HEK293 (cell line): ENCODE measurements around the gene PROCA1.

ENCODE experiments used
- FEZF1 ChIP-seq: fragments of 450-650 bp; formaldehyde crosslinking; IDR thresholded peaks from 2 replicates; pipeline ENCODE4 v1.5.1; 2016; ENCODE audit warnings: missing biosample characterization, missing genetic modification characterization
- MZF1 ChIP-seq: fragments of 450-650 bp; formaldehyde crosslinking; IDR thresholded peaks from 2 replicates; pipeline ENCODE4 v1.5.1; 2017; ENCODE audit warnings: missing biosample characterization, missing genetic modification characterization, borderline replicate concordance
- REPIN1 ChIP-seq: fragments of 450-650 bp; formaldehyde crosslinking; IDR thresholded peaks from 2 replicates; pipeline ENCODE4 v1.5.1; 2017; ENCODE audit warnings: missing biosample characterization, missing genetic modification characterization, low read depth
- TCF7L2 ChIP-seq: IDR thresholded peaks from 2 replicates; pipeline ENCODE4 v1.6.1; 2011; ENCODE audit warnings: low read depth, mild to moderate bottlenecking, inconsistent platforms, low read length, moderate library complexity, borderline replicate concordance
- ZFHX2 ChIP-seq: fragments of 450-650 bp; formaldehyde crosslinking; conservative IDR thresholded peaks from 2 replicates; pipeline ENCODE4 v1.5.1; 2016; ENCODE audit warnings: missing biosample characterization, missing genetic modification characterization
- ZFP3 ChIP-seq: fragments of 450-650 bp; formaldehyde crosslinking; IDR thresholded peaks from 2 replicates; pipeline ENCODE4 v1.5.1; 2016; ENCODE audit warnings: low read depth, missing biosample characterization, missing genetic modification characterization
- ZFP41 ChIP-seq: fragments of 450-650 bp; formaldehyde crosslinking; IDR thresholded peaks from 2 replicates; pipeline ENCODE4 v1.5.1; 2016; ENCODE audit warnings: missing biosample characterization, missing genetic modification characterization, borderline replicate concordance
- ZFP69B ChIP-seq: fragments of 450-650 bp; formaldehyde crosslinking; IDR thresholded peaks from 2 replicates; pipeline ENCODE4 v1.5.1; 2016; ENCODE audit warnings: missing biosample characterization, missing genetic modification characterization
- ZNF157 ChIP-seq: fragments of 450-650 bp; formaldehyde crosslinking; IDR thresholded peaks from 2 replicates; pipeline ENCODE4 v1.5.1; 2016; ENCODE audit warnings: missing biosample characterization, missing genetic modification characterization
- ZNF24 ChIP-seq: fragments of 450-650 bp; formaldehyde crosslinking; IDR thresholded peaks from 2 replicates; pipeline ENCODE4 v1.5.1; 2016; ENCODE audit warnings: missing biosample characterization, missing genetic modification characterization
- ZNF302 ChIP-seq: fragments of 450-650 bp; formaldehyde crosslinking; IDR thresholded peaks from 2 replicates; pipeline ENCODE4 v1.5.1; 2016; ENCODE audit warnings: missing biosample characterization, missing genetic modification characterization, low read depth
- ZNF501 ChIP-seq: fragments of 450-650 bp; formaldehyde crosslinking; IDR thresholded peaks from 2 replicates; pipeline ENCODE4 v1.5.1; 2016; ENCODE audit warnings: missing biosample characterization, missing genetic modification characterization
- ZNF585B ChIP-seq: fragments of 450-650 bp; formaldehyde crosslinking; IDR thresholded peaks from 2 replicates; pipeline ENCODE4 v1.5.1; 2016; ENCODE audit warnings: missing biosample characterization, missing genetic modification characterization
- ZNF600 ChIP-seq: fragments of 450-650 bp; formaldehyde crosslinking; IDR thresholded peaks from 2 replicates; pipeline ENCODE4 v1.5.1; 2016; ENCODE audit warnings: missing biosample characterization, missing genetic modification characterization
- ZNF621 ChIP-seq: fragments of 450-650 bp; formaldehyde crosslinking; IDR thresholded peaks from 2 replicates; pipeline ENCODE4 v1.5.1; 2017; ENCODE audit warnings: missing biosample characterization, missing genetic modification characterization
- ZNF624 ChIP-seq: fragments of 450-650 bp; formaldehyde crosslinking; IDR thresholded peaks from 2 replicates; pipeline ENCODE4 v1.5.1; 2017; ENCODE audit warnings: missing biosample characterization, missing genetic modification characterization
- ZNF626 ChIP-seq: fragments of 450-650 bp; sonication (Bioruptor Pico); formaldehyde crosslinking; IDR thresholded peaks from 2 replicates; pipeline ENCODE4 v1.5.1; 2018; ENCODE audit warnings: missing biosample characterization, missing genetic modification characterization, inconsistent platforms
- ZNF654 ChIP-seq: fragments of 450-650 bp; formaldehyde crosslinking; IDR thresholded peaks from 2 replicates; pipeline ENCODE4 v1.5.1; 2016; ENCODE audit warnings: low read depth, missing biosample characterization, missing genetic modification characterization
- ZNF776 ChIP-seq: fragments of 450-650 bp; formaldehyde crosslinking; IDR thresholded peaks from 2 replicates; pipeline ENCODE4 v1.5.0; 2017; ENCODE audit warnings: missing biosample characterization, missing genetic modification characterization, borderline replicate concordance
- TF ChIP-seq, protein P1 (sequence below): fragments of 450-650 bp; formaldehyde crosslinking; IDR thresholded peaks from 2 replicates; pipeline ENCODE4 v1.5.1; 2016; ENCODE audit warnings: missing biosample characterization, missing genetic modification characterization
- TF ChIP-seq, protein P2 (sequence below): fragments of 450-650 bp; formaldehyde crosslinking; IDR thresholded peaks from 2 replicates; pipeline ENCODE4 v1.5.1; 2016; ENCODE audit warnings: missing biosample characterization, missing genetic modification characterization
- TF ChIP-seq, protein P3 (sequence below): fragments of 450-650 bp; formaldehyde crosslinking; IDR thresholded peaks from 2 replicates; pipeline ENCODE4 v1.5.1; 2017; ENCODE audit warnings: missing biosample characterization, missing genetic modification characterization
- TF ChIP-seq, protein P4 (sequence below): IDR thresholded peaks from 2 replicates; pipeline ENCODE4 v1.6.1; 2011; ENCODE audit warnings: mild to moderate bottlenecking, low read depth, low read length, borderline replicate concordance
- TF ChIP-seq, protein P5 (sequence below): fragments of 450-650 bp; formaldehyde crosslinking; IDR thresholded peaks from 2 replicates; pipeline ENCODE4 v1.5.1; 2017; ENCODE audit warnings: missing biosample characterization, missing genetic modification characterization
- TF ChIP-seq, protein P6 (sequence below): fragments of 450-650 bp; formaldehyde crosslinking; IDR thresholded peaks from 2 replicates; pipeline ENCODE4 v1.5.1; 2016; ENCODE audit warnings: missing biosample characterization, missing genetic modification characterization

The PROCA1 gene

DNA sequence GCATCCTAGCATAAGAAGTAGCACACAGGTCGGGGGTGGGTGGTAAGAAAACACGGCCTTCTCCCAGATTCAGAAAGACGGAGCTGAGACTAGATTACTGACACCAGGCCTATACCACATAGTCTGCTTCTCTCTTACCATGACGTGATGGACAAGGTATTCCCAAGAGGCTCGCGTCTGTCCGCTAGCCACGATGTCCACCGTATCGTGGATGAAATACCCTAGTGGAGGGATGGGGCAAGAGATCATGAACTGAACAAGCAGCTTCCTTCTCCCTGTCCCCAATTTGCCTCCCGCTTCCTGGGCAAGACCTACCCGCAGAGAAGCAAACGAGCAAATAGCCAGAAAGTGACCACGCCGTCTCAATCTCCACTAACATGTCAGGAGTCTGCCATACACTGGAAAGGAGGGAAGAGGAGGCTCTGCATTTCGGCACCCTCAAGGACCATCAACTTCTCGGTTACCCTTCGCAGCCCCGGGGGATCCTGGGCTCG, 13.5 kb upstream of the PROCA1 start (continued):
- TF ChIP-seq, protein P1, sequence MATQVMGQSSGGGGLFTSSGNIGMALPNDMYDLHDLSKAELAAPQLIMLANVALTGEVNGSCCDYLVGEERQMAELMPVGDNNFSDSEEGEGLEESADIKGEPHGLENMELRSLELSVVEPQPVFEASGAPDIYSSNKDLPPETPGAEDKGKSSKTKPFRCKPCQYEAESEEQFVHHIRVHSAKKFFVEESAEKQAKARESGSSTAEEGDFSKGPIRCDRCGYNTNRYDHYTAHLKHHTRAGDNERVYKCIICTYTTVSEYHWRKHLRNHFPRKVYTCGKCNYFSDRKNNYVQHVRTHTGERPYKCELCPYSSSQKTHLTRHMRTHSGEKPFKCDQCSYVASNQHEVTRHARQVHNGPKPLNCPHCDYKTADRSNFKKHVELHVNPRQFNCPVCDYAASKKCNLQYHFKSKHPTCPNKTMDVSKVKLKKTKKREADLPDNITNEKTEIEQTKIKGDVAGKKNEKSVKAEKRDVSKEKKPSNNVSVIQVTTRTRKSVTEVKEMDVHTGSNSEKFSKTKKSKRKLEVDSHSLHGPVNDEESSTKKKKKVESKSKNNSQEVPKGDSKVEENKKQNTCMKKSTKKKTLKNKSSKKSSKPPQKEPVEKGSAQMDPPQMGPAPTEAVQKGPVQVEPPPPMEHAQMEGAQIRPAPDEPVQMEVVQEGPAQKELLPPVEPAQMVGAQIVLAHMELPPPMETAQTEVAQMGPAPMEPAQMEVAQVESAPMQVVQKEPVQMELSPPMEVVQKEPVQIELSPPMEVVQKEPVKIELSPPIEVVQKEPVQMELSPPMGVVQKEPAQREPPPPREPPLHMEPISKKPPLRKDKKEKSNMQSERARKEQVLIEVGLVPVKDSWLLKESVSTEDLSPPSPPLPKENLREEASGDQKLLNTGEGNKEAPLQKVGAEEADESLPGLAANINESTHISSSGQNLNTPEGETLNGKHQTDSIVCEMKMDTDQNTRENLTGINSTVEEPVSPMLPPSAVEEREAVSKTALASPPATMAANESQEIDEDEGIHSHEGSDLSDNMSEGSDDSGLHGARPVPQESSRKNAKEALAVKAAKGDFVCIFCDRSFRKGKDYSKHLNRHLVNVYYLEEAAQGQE (tag by site-specific recombination) = peak; percentile 12; the same call in 1 of the 2 replicates
- TF ChIP-seq ZFP41 (tag by site-specific recombination) (no peak), ZFP69B (peak; percentile 13; the same call in 1 of the 2 replicates), ZNF624 (tag by site-specific recombination) (no peak; the same call in 1 of the 2 replicates), ZNF600 (tag by site-specific recombination) (peak; percentile 72), ZNF501 (peak; percentile 78; the same call in 1 of the 2 replicates), ZNF626 (no peak), ZNF302 (no peak), ZNF654 (no peak; the same call in 1 of the 2 replicates), ZNF585B (tag by site-specific recombination) (no peak), MZF1 (tag by site-specific recombination) (no peak), ZFP3 (no peak), TCF7L2 (no peak), ZFHX2 (tag by site-specific recombination) (0 out of 2 replicates have a peak, but pooled peaks have one; percentile 36), ZNF24 (tag by site-specific recombination) (no peak), ZNF621 (no peak), REPIN1 (tag by site-specific recombination) (no peak), ZNF157 (tag by site-specific recombination) (no peak), ZNF776 (tag by site-specific recombination) (no peak), FEZF1 (tag by site-specific recombination) (no peak)
- TF ChIP-seq, protein P2, sequence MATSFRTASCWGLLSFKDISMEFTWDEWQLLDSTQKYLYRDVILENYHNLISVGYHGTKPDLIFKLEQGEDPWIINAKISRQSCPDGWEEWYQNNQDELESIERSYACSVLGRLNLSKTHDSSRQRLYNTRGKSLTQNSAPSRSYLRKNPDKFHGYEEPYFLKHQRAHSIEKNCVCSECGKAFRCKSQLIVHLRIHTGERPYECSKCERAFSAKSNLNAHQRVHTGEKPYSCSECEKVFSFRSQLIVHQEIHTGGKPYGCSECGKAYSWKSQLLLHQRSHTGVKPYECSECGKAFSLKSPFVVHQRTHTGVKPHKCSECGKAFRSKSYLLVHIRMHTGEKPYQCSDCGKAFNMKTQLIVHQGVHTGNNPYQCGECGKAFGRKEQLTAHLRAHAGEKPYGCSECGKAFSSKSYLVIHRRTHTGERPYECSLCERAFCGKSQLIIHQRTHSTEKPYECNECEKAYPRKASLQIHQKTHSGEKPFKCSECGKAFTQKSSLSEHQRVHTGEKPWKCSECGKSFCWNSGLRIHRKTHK (tag by site-specific recombination) = no peak
- TF ChIP-seq, protein P3, sequence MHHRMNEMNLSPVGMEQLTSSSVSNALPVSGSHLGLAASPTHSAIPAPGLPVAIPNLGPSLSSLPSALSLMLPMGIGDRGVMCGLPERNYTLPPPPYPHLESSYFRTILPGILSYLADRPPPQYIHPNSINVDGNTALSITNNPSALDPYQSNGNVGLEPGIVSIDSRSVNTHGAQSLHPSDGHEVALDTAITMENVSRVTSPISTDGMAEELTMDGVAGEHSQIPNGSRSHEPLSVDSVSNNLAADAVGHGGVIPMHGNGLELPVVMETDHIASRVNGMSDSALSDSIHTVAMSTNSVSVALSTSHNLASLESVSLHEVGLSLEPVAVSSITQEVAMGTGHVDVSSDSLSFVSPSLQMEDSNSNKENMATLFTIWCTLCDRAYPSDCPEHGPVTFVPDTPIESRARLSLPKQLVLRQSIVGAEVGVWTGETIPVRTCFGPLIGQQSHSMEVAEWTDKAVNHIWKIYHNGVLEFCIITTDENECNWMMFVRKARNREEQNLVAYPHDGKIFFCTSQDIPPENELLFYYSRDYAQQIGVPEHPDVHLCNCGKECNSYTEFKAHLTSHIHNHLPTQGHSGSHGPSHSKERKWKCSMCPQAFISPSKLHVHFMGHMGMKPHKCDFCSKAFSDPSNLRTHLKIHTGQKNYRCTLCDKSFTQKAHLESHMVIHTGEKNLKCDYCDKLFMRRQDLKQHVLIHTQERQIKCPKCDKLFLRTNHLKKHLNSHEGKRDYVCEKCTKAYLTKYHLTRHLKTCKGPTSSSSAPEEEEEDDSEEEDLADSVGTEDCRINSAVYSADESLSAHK = no peak; the same call in 1 of the 2 replicates
- TF ChIP-seq, protein P4, sequence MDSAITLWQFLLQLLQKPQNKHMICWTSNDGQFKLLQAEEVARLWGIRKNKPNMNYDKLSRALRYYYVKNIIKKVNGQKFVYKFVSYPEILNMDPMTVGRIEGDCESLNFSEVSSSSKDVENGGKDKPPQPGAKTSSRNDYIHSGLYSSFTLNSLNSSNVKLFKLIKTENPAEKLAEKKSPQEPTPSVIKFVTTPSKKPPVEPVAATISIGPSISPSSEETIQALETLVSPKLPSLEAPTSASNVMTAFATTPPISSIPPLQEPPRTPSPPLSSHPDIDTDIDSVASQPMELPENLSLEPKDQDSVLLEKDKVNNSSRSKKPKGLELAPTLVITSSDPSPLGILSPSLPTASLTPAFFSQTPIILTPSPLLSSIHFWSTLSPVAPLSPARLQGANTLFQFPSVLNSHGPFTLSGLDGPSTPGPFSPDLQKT = no peak
- TF ChIP-seq, protein P5, sequence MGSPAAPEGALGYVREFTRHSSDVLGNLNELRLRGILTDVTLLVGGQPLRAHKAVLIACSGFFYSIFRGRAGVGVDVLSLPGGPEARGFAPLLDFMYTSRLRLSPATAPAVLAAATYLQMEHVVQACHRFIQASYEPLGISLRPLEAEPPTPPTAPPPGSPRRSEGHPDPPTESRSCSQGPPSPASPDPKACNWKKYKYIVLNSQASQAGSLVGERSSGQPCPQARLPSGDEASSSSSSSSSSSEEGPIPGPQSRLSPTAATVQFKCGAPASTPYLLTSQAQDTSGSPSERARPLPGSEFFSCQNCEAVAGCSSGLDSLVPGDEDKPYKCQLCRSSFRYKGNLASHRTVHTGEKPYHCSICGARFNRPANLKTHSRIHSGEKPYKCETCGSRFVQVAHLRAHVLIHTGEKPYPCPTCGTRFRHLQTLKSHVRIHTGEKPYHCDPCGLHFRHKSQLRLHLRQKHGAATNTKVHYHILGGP (tag by site-specific recombination) = no peak
- TF ChIP-seq, protein P6, sequence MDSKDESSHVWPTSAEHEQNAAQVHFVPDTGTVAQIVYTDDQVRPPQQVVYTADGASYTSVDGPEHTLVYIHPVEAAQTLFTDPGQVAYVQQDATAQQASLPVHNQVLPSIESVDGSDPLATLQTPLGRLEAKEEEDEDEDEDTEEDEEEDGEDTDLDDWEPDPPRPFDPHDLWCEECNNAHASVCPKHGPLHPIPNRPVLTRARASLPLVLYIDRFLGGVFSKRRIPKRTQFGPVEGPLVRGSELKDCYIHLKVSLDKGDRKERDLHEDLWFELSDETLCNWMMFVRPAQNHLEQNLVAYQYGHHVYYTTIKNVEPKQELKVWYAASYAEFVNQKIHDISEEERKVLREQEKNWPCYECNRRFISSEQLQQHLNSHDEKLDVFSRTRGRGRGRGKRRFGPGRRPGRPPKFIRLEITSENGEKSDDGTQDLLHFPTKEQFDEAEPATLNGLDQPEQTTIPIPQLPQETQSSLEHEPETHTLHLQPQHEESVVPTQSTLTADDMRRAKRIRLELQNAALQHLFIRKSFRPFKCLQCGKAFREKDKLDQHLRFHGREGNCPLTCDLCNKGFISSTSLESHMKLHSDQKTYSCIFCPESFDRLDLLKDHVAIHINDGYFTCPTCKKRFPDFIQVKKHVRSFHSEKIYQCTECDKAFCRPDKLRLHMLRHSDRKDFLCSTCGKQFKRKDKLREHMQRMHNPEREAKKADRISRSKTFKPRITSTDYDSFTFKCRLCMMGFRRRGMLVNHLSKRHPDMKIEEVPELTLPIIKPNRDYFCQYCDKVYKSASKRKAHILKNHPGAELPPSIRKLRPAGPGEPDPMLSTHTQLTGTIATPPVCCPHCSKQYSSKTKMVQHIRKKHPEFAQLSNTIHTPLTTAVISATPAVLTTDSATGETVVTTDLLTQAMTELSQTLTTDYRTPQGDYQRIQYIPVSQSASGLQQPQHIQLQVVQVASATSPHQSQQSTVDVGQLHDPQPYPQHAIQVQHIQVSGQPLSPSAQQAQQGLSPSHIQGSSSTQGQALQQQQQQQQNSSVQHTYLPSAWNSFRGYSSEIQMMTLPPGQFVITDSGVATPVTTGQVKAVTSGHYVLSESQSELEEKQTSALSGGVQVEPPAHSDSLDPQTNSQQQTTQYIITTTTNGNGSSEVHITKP (tag by site-specific recombination) = no peak
